Measurements from ENCODE around the gene HS1BP3.

Gene HS1BP3

GRCh38 chr2:20629581-20630171 is 21.2 kb downstream of the HS1BP3 start:
- DNase-seq (ENCODE audit: low read depth in 3 of 3): no peak

GRCh38 chr2:20629181-20629580 is 21.7 kb downstream of the HS1BP3 start:
- no peak for DNase-seq (ENCODE audit: low read depth in 3 of 3)

GRCh38 chr2:20627712-20628380 is 23.1 kb downstream of the HS1BP3 start:
- DNase-seq (ENCODE audit: low read depth in 3 of 3): no peak

GRCh38 chr2:20626698-20627513 is 24.0 kb downstream of the HS1BP3 start:
- no peak for DNase-seq (ENCODE audit: low read depth in 3 of 3)

GRCh38 chr2:20626392-20626697 is 24.6 kb downstream of the HS1BP3 start:
- no peak for DNase-seq (ENCODE audit: low read depth in 3 of 3)

- DNase-seq (ENCODE audit: low read depth in 3 of 3): no peak
Measured at GRCh38 chr2:20625491-20626391, 25.2 kb downstream of the HS1BP3 start.

GRCh38 chr2:20624884-20625485 is 25.9 kb downstream of the HS1BP3 start:
- no peak for DNase-seq (ENCODE audit: low read depth in 3 of 3)

GRCh38 chr2:20624156-20624883 is 26.6 kb downstream of the HS1BP3 start:
- DNase-seq (ENCODE audit: low read depth in 3 of 3): no peak

- DNase-seq (ENCODE audit: low read depth in 3 of 3): no peak
Measured at GRCh38 chr2:20623741-20624155, 27.1 kb downstream of the HS1BP3 start.

- DNase-seq (ENCODE audit: low read depth in 3 of 3): no peak
Measured at GRCh38 chr2:20623241-20623640, 27.7 kb downstream of the HS1BP3 start.

- DNase-seq (ENCODE audit: low read depth in 3 of 3): no peak
Measured at GRCh38 chr2:20622731-20623130, 28.2 kb downstream of the HS1BP3 start.

- no peak for DNase-seq (ENCODE audit: low read depth in 3 of 3)
Measured at GRCh38 chr2:20622296-20622686, 28.6 kb downstream of the HS1BP3 start.

GRCh38 chr2:20621366-20622295 is 29.3 kb downstream of the HS1BP3 start:
- DNase-seq (ENCODE audit: low read depth in 3 of 3): no peak

- DNase-seq (ENCODE audit: low read depth in 3 of 3): no peak
Measured at GRCh38 chr2:20620696-20621365, 30.1 kb downstream of the HS1BP3 start.

- no peak for DNase-seq (ENCODE audit: low read depth in 3 of 3)
Measured at GRCh38 chr2:20620271-20620681, 30.6 kb downstream of the HS1BP3 start.

- DNase-seq (ENCODE audit: low read depth in 3 of 3): no peak
Measured at GRCh38 chr2:20619624-20620024, 31.3 kb downstream of the HS1BP3 start.

GRCh38 chr2:20618886-20619521 is 31.9 kb downstream of the HS1BP3 start:
- DNase-seq (ENCODE audit: low read depth in 3 of 3): no peak

GRCh38 chr2:20618468-20618885 is 32.4 kb downstream of the HS1BP3 start:
- DNase-seq (ENCODE audit: low read depth in 3 of 3): no peak

Data from stimulated activated CD4-positive, alpha-beta T cell treated with anti-CD3 and anti-CD28 coated beads, TNF-alpha, amount 100 ng/mL, for 24 hours (primary cell).